ENCODE results near the gene MBNL1. TPM values are rescaled to one million over a fixed set of nuclear protein-coding genes. Genes with fewer than 3 reads are reported as not detected.

Gene MBNL1
- total and polyA plus RNA-seq, 2 of the 4 experiments (the other 2 are of a cell fraction): 127 to 664 TPM

GRCh38 chr3:152313914-152314313 lies 45.2 kb downstream of the MBNL1 start:
- Histone ChIP-seq H3K4me1 (ENCODE audit: control insufficient read depth, insufficient read depth, low read length) (peaks cover 9% of the 10 kb centered on the region), H2BK15ac (ENCODE audit: low read depth, low read length) (no peak overlapping the region)
- in situ Hi-C loops (cut with MboI; ENCODE audit: low sequenced_read_pairs): no loop called here

More at GRCh38 chr3:152313914-152314313, 45.2 kb downstream of the MBNL1 start:
- H4K91ac ChIP-seq (ENCODE audit: insufficient read depth, low read depth, low read length): no peak overlapping the region
- no peaks in the 10 kb centered on the region for H3K9me1 ChIP-seq (ENCODE audit: insufficient read depth, low read length)
- H3K27ac ChIP-seq (ENCODE audit: insufficient read depth, low read length): no peak overlapping the region
- H3K27me3 ChIP-seq (ENCODE audit: control insufficient read depth, insufficient read depth, low read length): no peaks in the 10 kb centered on the region
- ATAC-seq (ENCODE audit: low read depth): no peak
- dilution Hi-C loops (cut with HindIII; ENCODE audit: low sequenced_read_pairs, unreplicated experiment): no loop called here
- ChIA-PET POLR2A (ENCODE audit: unreplicated experiment) (no interaction called here), CTCF (interaction anchor here (0.8 kb wide), 1 partner anchor 9 kb away, joined by 3 read pairs; no protein-coding TSS in a partner anchor)
- peaks cover 5 to 37% of the 10 kb centered on the region in 2 experiments; a peak in 3 of 4 replicates for H3K79me1 ChIP-seq (ENCODE audit: low read depth in 1 of 2, low read length in 2 of 2)
- H3K4me3 ChIP-seq (ENCODE audit: insufficient read depth, low read depth, low read length): no peak overlapping the region
- H2BK5ac ChIP-seq (ENCODE audit: low read depth, low read length, poor library complexity, severe bottlenecking): no peak overlapping the region
- no peak overlapping the region for H3K9ac ChIP-seq (ENCODE audit: low read depth, low read length)
- no TSS peak for BruUV-seq (replicated peaks)
- no peak overlapping the region for H2BK120ac ChIP-seq (ENCODE audit: low read depth, low read length)
- intact Hi-C loops (cut with micrococcal nuclease): no loop called here
- no peak overlapping the region for H3K4ac ChIP-seq (ENCODE audit: low read depth, low read length)
- no peak for TF ChIP-seq CTCF (conservative IDR thresholded peaks at IDR 0.05; ENCODE audit: low read depth, low read length)
- TF ChIP-seq POLR2A (IDR thresholded peaks at IDR 0.05; ENCODE audit: low read depth, low read length): no peak
- no peak for TF ChIP-seq RCOR1 (IDR thresholded peaks at IDR 0.05; ENCODE audit: insufficient replicate concordance, low read length)
- no peak for TF ChIP-seq RFX5 (IDR thresholded peaks at IDR 0.05; ENCODE audit: low read depth, low read length)
- TF ChIP-seq RAD21 (IDR thresholded peaks at IDR 0.05; ENCODE audit: low read length): no peak
- no peak for TF ChIP-seq SMC3 (IDR thresholded peaks at IDR 0.05; ENCODE audit: low read depth, low read length)
- no peak for TF ChIP-seq MAZ (IDR thresholded peaks at IDR 0.05; ENCODE audit: borderline replicate concordance, low read depth, low read length)
- TF ChIP-seq USF2 (IDR thresholded peaks at IDR 0.05; ENCODE audit: low read depth, low read length): no peak
- TF ChIP-seq CEBPB (IDR thresholded peaks at IDR 0.05; ENCODE audit: low read depth, low read length): no peak
- TF ChIP-seq ELK1 (IDR thresholded peaks at IDR 0.05; ENCODE audit: borderline replicate concordance, low read depth, low read length): no peak
- H4K20me1 ChIP-seq (ENCODE audit: insufficient read depth, low read length): peaks cover 20% of the 10 kb centered on the region
- H3K56ac ChIP-seq (ENCODE audit: extremely low read depth, insufficient read depth, low read length): no peak overlapping the region
- H4K8ac ChIP-seq (ENCODE audit: low read depth in 2 of 2, low read length in 2 of 2): no peak overlapping the region
- no peak overlapping the region for H3K14ac ChIP-seq (replicated peaks; ENCODE audit: low read depth, low read length)
- no peak overlapping the region for H2AFZ ChIP-seq (replicated peaks; ENCODE audit: low read length, poor library complexity)
- no peak overlapping the region for H4K5ac ChIP-seq (ENCODE audit: low read depth, low read length)
- H3K9me3 ChIP-seq (ENCODE audit: control insufficient read depth, insufficient read depth, low read length): no peaks in the 10 kb centered on the region
- no peak overlapping the region for H2AK5ac ChIP-seq (ENCODE audit: low read depth, low read length)
- no peak overlapping the region for H2AK9ac ChIP-seq (replicated peaks; ENCODE audit: low read depth, low read length, poor library complexity)
- H3K36me3 ChIP-seq (ENCODE audit: control insufficient read depth, insufficient read depth, low read length): no peaks in the 10 kb centered on the region; the same call in 1 of the 2 replicates
- no peak overlapping the region for H2BK20ac ChIP-seq (ENCODE audit: low read depth, low read length)
- no peak overlapping the region for H3K4me2 ChIP-seq (ENCODE audit: low read depth, low read length)
- no peak for DNase-seq
- no peak overlapping the region for H3K23ac ChIP-seq (ENCODE audit: low read depth, low read length)
- H3K18ac ChIP-seq (ENCODE audit: low read depth, low read length): no peak overlapping the region
